Measurements from ENCODE around the gene MYO19.
"Not testable (repeated sequence)": the region's sequence is repeated elsewhere in the genome, so short reads cannot be mapped to it uniquely, and the experiment has no call there.

The MYO19 gene

DNA sequence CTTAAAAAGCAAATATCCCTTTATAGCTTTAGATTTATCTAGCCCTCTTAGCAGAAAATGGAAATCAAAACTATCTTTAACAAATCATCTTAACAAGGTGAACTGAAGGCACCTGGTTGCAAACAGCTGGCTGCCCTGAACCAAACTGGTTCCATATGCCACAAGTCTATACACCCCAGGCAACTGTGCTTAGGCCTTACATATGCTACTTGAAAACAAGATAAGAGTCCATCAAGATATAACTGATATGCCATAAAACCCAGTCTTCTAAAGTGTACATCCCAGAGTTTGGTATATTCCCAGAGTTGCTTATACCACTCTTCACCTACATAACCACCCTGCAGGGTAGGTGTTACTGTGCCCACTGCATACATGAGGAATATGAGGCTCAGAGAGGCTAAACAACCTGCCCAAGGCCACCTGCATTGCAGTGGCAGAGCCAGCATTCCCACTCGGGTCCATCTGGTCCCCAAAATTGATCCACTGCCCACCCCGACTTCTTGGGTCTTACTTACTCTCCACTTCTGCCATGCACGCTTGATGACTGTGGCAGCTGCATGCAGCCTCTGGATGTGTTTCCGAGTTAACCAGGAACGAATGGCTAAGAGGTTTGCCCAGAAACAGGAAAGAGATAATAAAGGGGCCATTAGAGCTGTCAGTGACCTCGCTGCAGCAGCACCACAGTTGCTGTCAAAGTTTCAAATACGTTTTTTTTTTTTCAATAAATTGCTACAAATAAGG lies 35.9 kb downstream of the MYO19 start:
- DNase-seq (ENCODE audit: low read depth in 2 of 2): no peak

GRCh38 chr17:36498155-36498554 lies 36.5 kb downstream of the MYO19 start:
- DNase-seq (ENCODE audit: low read depth in 2 of 2): no peak

GRCh38 chr17:36496018-36496789 lies 38.5 kb downstream of the MYO19 start:
- no peak for DNase-seq (ENCODE audit: low read depth in 2 of 2)

DNA sequence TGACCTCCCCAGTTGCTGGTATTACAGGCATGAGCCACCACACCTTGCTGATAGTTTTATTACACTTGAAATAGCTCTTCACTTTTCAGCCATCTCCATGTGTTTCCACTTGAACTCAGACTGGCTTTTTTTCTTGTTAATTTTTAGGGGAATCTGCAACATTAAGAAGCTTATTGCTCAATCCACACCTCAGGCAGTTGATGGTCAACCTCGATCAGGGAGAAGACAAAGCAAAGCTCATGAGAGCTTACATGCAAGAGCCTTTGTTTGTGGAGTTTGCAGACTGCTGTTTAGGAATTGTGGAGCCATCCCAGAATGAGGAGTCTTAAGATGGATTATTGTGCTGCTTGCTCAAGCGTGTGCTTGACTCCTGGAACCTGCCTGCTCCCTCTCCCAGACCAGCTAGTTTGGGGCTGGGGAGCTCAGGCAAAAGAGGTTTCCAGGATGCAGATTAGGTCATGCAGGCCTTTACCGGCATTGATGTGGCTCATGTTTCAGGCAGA lies 39.5 kb downstream of the MYO19 start:
- no peak for DNase-seq (ENCODE audit: low read depth in 2 of 2)

DNA sequence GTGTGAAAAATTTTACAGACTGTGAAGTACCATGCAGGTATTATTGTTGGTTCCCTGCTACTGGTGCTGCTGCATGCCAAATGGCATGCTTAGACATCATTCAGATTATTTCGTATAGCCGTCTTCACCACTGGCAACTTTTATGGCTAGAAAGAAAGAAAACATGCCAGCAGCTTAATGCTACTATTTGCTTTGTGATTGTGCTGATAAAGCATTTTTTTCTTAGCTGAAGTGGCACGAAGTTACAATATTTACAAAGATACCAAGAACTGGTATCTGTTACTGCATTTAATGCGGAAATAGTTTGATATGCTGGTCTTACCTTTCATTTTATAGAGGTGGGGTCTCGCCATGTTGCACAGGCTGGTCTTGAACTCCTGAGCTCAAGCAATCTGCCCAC lies 40.0 kb downstream of the MYO19 start:
- no peak for DNase-seq (ENCODE audit: low read depth in 2 of 2)

DNA sequence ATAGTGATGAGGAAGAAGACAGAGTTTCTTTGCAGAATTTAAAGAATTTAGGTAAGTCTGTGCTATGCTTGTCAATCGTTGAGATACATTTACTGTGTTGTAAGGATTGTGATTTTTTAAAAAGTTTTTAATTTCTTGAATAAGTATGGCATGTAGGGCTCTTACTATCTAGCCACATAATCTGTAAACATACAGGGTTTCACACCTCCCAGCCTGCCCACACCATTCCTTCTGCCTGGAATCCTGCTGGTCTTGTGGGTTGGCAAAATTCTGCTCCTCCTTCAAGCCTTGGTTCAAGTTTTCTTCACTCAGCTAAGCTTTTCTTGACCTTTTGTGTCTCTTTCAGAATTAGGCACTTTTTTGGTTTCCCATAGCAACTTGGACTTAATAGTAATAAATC lies 40.7 kb downstream of the MYO19 start:
- no peak for DNase-seq (ENCODE audit: low read depth in 2 of 2)

DNA sequence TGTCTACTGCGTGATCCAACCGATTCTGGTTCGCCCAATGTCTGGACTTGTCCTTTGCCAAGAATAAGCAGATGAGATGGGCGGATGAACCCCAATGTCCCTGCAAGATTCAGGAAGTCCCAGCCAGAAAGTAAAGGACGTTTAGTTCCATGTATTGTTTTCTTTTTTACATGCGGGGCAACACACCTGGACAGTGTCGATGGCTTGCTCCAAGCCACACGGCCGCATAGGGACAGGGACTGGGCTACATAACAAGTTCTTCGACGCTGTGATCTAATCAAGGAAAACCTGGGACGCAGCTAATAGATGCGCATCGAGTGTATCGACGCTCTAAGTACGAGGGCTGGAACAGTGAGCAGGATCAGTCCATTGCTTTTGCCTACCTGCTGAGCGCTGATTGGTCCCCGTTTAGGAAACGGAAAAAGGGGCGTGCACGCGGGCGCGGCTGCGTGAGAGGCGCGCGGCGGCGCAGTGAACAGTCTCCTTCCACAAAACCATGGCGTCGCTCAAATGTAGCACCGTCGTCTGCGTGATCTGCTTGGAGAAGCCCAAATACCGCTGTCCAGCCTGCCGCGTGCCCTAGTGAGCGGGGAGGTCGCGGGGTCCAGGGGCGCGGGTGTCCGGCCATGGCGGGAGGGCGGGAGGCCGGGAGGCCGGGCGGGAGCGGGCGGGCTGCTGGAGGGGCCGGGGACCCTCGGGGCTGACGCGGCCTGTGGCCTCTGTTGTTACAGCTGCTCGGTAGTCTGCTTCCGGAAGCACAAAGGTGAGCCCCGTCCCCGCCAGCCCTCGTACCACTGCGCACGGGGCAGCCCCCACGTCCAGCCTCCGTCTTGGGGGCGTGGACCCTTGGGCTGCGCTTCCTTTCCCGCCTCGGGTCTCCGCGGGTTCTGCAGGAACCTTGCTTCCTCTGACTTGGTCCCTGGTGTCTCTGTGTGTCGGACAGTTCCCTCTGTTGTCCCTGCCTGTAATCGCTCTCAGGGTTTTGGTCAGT lies 48.2 kb downstream of the MYO19 start, which contains the start of gene ZNHIT3:
ZNHIT3 (plus strand) TSS at position 478 of the 991 bp plus-strand sequence; CDS start at position 497, 19 bp downstream.
- peak; percentile 81 to 82 for DNase-seq (ENCODE audit: low read depth in 2 of 2)

DNA sequence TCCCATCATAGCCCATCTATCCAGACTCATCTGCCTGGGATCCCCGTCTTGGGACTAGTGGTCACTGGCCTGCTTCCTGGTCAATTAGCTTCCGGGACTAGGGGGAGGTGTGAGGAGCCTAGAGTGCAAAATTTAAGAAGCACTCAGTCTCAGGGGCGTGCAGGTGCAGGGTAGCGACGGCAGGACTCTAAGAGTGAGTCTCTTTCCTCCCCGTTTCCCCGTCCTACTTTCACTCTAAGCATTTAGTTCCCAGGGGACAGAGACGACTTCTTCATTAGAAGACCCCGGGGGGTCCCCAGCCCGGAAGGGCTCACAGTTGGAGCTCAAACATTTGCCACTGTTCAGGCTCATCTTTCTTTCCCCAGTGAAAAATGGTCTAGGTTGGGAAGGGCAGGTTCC lies 48.9 kb downstream of the MYO19 start:
- no peak for DNase-seq (ENCODE audit: low read depth in 2 of 2)

- DNase-seq (ENCODE audit: low read depth in 2 of 2): no peak
Measured at GRCh38 chr17:36485027-36485426, 49.6 kb downstream of the MYO19 start.

GRCh38 chr17:36484021-36484420 lies 50.6 kb downstream of the MYO19 start:
- DNase-seq (ENCODE audit: low read depth in 2 of 2): not testable (repeated sequence)

DNA sequence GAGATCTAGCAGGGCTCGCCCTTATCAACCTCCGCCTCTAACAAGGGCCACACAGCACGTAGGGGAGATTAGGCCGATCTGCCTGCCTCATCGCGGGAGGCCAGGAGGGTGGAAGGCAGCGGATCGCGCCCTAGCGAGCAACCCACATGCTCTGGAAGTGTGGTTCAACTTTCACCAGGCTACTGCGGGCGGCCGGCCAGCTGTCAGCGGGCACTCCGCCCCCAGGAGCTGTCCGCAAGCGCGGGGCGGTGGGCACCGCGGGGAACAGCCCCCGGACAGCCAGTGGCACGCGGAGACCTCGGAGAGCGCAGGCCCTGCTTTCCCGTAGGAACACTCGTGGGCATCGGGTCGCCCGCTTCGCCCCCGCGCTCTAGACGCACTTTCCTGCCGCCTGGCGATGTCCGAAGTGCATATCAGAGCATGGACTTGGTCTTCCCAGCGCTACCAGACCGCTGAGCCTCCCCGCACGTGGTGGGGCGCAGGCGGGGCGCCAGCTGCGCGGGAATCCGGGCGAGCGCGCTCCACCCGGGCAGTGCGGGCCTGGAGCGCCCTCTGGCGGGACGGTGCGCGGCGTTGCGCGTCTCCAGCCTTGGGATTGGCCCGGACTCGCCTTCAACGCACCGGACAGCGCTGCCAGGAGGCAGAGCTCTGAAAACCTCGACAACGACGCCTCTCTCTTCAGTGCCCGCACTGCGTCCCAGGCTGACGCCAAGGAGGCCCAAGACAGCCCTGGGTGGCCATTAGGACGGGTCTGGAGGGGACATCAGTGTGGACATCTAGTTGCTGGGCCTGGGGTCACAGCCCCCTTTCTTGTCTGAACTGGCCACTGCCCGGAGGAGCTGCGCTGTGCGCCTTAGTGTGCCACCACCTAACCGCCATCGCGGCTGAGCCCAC lies 51.8 kb downstream of the MYO19 start:
- peak; percentile 52 to 73 for DNase-seq (ENCODE audit: low read depth in 2 of 2)

DNA sequence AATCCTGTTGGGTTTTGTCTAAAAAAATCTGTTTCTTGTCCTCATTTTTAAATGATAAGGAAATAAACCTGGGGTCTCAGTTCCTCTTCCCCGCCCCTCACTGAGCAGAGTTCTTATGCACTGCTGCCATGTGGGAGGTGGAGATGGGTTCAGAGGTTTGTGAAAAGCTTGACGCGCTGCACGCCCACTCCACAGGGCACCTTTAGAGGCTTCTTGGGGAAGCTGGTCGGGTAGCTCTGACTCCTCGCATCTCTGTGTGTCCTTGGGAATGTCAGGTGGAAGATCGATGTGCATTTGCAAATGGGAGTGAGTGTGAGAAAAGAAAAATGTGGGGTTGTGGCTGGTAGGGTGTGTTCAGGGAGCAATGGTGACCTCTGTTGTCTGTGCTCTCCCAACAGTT lies 52.8 kb downstream of the MYO19 start:
- no peak for DNase-seq (ENCODE audit: low read depth in 2 of 2)

DNA sequence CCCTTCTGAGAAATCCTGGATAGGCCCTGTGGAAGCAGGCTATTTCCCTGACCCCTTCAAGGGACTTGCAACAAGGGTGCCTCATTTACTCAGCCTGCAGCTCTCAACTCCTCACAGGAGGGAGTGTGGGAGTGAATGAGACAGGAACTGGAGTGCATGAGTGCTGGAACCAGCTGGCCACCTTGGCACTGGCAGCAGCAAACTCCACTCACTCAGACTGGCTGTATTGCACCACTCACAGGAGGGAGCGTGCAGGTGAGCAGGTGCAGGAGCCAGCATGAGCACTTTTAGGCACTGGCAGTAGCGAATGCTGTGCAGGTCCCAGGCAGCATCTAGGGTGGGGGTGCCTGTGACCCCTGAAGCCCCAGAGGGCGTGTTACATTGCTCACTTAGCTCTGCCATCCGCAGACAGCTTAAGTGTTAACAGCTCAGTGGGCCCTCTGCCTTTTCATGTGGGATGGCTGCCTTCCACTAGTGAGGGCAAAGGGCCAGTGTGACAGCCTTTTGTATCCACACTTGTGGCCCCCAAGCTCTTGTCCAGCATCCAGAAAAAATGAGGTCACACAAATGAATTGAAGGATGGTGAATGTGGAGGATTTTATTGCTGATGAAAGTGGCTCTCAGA lies 59.2 kb downstream of the MYO19 start:
- DNase-seq (ENCODE audit: low read depth in 2 of 2): no peak

GRCh38 chr17:36474571-36474970 lies 60.1 kb downstream of the MYO19 start:
- no peak for DNase-seq (ENCODE audit: low read depth in 2 of 2)

- DNase-seq (ENCODE audit: low read depth in 2 of 2): no peak
Measured at GRCh38 chr17:36470499-36470898, 64.2 kb downstream of the MYO19 start.

- no peak for DNase-seq (ENCODE audit: low read depth in 2 of 2)
Measured at GRCh38 chr17:36469733-36470132, 64.9 kb downstream of the MYO19 start.

DNA sequence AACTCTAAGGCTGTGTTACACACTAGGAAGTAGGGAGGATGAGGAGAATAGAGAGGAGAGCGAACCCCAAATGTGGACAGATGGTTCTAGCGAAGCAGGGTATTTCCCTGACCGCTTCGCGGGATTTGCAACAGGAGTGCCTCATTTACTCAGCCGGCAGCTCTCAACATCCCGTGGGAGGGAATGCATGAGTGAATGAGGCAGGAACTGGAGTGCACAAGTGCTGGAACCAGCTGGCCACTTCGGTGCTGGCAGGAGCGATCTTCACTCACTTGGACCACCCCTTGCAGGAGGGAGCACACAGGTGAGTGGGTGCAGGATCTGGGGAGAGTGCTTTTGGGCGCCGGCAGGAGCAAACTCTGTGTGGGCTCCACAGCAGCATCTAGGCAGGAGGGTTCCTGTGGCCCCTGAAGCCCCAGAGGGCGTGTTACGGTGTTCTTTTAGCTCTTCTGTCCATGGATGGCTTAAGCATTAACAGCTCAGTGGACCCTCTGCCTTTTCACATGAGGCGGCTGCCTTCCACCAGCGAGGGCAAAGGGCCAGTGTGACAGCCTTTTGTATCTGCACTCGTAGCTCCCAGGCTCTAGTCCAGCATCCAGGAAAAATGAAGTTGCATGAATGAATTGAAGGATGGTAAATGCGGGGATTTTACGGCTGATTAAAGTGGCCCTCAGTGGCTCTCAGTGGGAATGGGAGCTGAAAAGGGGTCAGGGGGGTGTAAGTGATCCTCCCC lies 65.6 kb downstream of the MYO19 start:
- no peak for DNase-seq (ENCODE audit: low read depth in 2 of 2)

DNA sequence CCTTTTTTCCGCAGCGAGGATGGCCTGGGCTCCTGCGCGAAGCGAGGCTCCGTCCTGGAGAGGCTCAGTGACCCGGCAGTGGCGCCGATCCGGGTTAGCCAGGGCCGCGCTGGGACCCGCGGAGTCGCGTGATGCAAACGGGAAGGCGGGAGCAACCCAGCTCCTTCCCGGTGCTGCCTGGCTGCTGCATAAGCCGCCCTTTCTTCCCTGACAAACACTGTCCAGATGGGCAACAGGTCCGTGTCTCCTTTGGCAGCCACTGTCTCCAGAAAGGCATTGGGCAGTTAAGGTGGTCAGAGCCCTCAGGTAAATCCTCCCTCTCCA lies 69.9 kb downstream of the MYO19 start:
- no peak for DNase-seq (ENCODE audit: low read depth in 2 of 2)

- DNase-seq (ENCODE audit: low read depth in 2 of 2): peak in 1 of 2 donors; percentile 17
Measured at GRCh38 chr17:36463916-36464764, 70.5 kb downstream of the MYO19 start.
